Kidney epithelial cell (primary cell): ENCODE data around the gene PRDM12. TPM values are rescaled to one million over a fixed set of nuclear protein-coding genes. Genes with fewer than 3 reads are reported as not detected.

Source experiments
- DNase-seq: peaks from one replicate; pipeline ENCODE4 v3.0.0-alpha.2; 2010; ENCODE audit warnings: low read depth
- H3K27me3 ChIP-seq: 2 replicates; pipeline ENCODE4 v1.6.0; 2011; ENCODE audit warnings: low read length; ENCODE audit not compliant: control insufficient read depth, insufficient read depth
- H3K36me3 ChIP-seq: 2 replicates; pipeline ENCODE4 v1.5.1; 2011; ENCODE audit warnings: low read length; ENCODE audit not compliant: control insufficient read depth, insufficient read depth
- H3K4me3 ChIP-seq: 2 replicates; pipeline ENCODE4 v1.5.1; 2011; ENCODE audit warnings: low read depth, mild to moderate bottlenecking, control low read depth, low read length
- total RNA-seq: library from RNA; depleted of rRNA; stranded (reverse); fragments of >200 nt; gene quantifications from 2 replicates; pipeline ENCODE4 v1.2.3, GENCODE V29; 2015
- TF ChIP-seq, protein P1 (sequence below): IDR thresholded peaks from 2 replicates; pipeline ENCODE4 v1.5.1; 2011; ENCODE audit warnings: mild to moderate bottlenecking, moderate library complexity, low read length, control low read depth, inconsistent platforms; ENCODE audit not compliant: insufficient read depth, poor library complexity, severe bottlenecking

PRDM12 gene
- total RNA-seq, 1 donor from 2014 or later = 0.13 TPM

DNA sequence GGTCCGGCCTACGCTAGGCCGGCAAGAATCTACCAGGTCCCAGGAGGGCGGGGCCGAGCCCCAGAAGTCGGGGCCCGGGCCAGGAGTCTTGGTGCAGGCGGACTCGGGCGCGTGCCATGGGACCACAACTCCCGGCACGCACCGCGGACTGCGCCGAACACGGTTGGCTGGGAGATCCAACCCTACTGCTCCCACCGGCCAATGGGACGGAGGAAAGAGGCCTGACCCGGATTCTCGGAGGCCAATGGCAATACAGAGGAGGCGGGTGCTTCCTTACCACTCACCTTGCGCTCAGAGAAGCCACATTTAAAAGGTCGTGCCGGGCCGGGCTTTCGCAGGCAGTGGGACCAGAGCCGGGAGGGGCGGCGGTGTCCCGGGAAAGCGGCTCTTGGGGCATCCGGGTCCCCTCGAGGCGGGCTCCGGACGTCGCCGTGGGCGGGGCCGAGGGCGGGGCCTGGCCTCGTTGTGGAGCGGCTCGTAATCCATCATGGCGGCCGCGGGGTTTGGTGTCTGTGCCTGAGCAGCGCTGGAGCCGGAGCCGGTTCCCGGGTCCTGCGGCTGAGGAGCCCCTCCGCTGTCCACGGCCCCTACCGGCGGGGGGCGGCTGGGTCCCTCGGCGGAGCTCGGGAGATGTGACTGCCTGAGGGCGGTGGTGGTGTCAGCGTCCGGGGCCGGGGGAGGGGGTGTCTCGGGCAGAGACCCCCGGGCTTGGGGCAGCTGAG lies 48.3 kb downstream of the PRDM12 start:
- TF ChIP-seq, protein P1, sequence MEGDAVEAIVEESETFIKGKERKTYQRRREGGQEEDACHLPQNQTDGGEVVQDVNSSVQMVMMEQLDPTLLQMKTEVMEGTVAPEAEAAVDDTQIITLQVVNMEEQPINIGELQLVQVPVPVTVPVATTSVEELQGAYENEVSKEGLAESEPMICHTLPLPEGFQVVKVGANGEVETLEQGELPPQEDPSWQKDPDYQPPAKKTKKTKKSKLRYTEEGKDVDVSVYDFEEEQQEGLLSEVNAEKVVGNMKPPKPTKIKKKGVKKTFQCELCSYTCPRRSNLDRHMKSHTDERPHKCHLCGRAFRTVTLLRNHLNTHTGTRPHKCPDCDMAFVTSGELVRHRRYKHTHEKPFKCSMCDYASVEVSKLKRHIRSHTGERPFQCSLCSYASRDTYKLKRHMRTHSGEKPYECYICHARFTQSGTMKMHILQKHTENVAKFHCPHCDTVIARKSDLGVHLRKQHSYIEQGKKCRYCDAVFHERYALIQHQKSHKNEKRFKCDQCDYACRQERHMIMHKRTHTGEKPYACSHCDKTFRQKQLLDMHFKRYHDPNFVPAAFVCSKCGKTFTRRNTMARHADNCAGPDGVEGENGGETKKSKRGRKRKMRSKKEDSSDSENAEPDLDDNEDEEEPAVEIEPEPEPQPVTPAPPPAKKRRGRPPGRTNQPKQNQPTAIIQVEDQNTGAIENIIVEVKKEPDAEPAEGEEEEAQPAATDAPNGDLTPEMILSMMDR = no peak
- H3K27me3 ChIP-seq = no peaks in the 10 kb centered on the region
- no peaks in the 10 kb centered on the region for H3K36me3 ChIP-seq
- H3K4me3 ChIP-seq = peak overlapping the region; percentile 95
- peak; percentile 93 for DNase-seq

DNA sequence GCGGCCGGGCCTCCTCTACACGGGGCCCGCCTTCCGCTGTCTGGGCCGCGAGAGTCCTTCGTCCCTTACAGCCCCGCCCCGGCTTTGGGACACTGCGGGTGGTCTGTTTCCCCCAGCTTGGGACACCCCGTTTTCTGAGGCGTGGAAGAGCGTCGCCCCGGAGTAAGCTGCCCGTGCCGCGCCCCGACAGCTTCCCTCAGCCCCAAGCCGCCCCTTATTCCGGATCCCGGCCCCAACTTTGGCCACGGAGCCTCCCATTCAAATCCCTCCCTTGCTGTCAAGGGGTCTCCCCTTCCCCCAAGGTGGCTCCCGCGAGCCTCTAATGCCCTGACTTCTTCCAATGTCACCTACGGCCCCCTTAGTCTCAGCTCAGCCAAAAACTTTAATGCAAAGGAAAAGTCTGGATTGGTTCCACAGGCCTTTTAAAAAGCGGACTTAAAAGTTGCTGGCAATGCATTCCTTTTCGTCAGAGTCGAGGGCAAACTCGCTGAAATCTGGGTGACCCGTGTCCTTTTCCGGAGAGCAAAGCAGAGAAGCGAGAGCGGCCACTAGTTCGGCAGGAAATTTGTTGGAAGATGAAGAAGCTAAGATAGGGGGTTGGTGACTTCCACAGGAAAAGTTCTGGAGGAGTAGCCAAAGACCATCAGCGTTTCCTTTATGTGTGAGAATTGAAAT lies 49.0 kb downstream of the PRDM12 start:
- H3K36me3 ChIP-seq = no peaks in the 10 kb centered on the region
- TF ChIP-seq, protein P1 = no peak
- no peak for DNase-seq

DNA sequence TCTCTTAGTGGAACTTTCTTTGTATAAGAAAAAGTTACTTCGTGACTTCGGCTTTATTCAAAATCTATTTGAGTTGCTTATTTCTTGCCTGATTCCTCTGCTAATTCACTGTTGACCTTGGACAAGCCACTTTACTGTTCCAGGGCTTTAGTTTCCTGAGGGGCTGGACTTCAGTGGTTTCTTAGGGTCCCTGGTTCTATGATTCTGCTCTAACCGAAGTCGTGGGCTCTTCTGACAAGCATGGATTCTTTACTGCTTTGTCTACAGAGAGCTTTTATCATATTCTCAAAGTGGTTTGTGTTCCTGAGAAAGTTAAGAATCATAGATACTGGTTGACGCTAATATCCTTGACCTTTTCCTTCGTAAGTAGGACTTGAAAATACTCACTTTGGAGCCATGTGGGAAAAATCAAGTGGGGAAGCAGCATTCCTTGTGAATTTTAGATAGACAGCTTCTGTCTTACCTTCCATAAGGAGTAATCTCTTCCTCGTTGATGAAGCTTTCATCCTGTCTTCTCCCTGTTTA lies 50.3 kb downstream of the PRDM12 start:
- peak overlapping the region; percentile 95 for H3K4me3 ChIP-seq
- H3K27me3 ChIP-seq = no peaks in the 10 kb centered on the region
- no peaks in the 10 kb centered on the region for H3K36me3 ChIP-seq
- TF ChIP-seq, protein P1 = no peak
- DNase-seq = no peak

More for the DNA sequence above, 49.0 kb downstream of the PRDM12 start:
- H3K27me3 ChIP-seq = no peaks in the 10 kb centered on the region
- H3K4me3 ChIP-seq = peak overlapping the region; percentile 95

DNA sequence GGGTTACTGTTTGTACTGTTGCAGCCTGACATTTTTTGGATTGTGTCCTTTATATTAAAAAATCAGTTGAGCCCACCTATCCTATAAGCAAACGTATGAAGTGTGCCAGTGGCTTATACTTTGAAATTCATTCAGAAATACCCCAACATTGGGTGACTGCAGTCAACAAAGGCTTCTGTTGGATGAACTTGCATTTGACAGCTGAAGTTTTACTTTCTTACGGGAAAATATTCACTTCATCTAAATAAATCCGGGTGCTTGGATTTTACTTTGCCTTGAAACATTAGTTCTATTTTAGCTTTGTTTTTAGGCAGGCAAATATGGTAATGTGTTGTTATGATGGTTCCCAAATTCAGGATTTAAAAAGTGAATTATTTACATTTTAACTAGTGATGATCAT lies 50.9 kb downstream of the PRDM12 start:
- Histone ChIP-seq H3K27me3 (no peaks in the 10 kb centered on the region), H3K36me3 (no peaks in the 10 kb centered on the region), H3K4me3 (peak overlapping the region; percentile 95)
- TF ChIP-seq, protein P1 = no peak
- DNase-seq = no peak

DNA sequence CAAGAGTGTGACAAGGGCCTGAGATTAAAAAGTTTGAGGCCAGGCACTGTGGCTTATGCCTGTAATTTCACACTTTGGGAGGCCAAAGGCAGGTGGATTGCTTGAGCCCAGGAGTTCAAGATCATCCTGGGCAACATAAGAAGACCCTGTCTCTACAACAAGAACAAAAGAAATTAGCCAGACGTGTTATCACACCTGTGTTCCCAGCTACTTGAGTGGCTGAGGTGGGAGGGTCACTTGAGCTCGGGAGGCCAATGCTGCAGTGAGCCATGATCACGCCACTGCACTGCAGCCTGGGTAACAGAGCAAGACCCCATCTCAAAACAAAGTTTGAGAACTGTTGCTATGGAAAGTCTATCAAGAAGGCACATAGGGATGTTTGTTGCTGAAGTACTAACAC lies 54.2 kb downstream of the PRDM12 start:
- TF ChIP-seq, protein P1 = no peak
- no peaks in the 10 kb centered on the region for H3K36me3 ChIP-seq
- H3K27me3 ChIP-seq = no peaks in the 10 kb centered on the region
- no peak overlapping the region for H3K4me3 ChIP-seq
- DNase-seq = no peak

DNA sequence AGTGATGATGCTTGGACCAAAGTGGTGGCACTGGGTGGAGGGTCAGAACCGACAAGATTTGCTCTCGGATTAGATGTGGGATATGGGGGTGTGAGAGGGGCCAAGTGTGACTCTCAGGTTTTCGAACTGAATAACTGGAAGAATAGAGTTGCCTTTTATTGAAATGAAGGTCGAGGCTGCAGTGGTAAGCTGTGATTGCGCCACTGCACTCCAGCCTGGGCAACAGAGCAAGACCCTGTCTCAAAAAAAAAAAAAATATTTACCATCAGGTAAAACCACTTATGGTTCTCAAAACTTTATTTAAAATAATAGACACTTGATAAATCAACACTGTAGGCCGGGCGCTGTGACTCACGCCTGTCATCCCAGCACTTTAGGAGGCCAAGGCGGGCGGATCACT lies 56.4 kb downstream of the PRDM12 start:
- Histone ChIP-seq H3K27me3 (no peaks in the 10 kb centered on the region), H3K36me3 (no peaks in the 10 kb centered on the region), H3K4me3 (no peak overlapping the region)
- no peak for DNase-seq
- TF ChIP-seq, protein P1 = no peak
